GM04504 (cell line): ENCODE results near the gene ZNF772.
A peak's percentile ranks its signal among the peaks of the same experiment; 100 is the strongest.

Source experiments
- DNase-seq: peaks from one replicate; pipeline ENCODE4 v3.0.0-alpha.2; 2012; ENCODE audit warnings: low read depth

The ZNF772 gene

DNA sequence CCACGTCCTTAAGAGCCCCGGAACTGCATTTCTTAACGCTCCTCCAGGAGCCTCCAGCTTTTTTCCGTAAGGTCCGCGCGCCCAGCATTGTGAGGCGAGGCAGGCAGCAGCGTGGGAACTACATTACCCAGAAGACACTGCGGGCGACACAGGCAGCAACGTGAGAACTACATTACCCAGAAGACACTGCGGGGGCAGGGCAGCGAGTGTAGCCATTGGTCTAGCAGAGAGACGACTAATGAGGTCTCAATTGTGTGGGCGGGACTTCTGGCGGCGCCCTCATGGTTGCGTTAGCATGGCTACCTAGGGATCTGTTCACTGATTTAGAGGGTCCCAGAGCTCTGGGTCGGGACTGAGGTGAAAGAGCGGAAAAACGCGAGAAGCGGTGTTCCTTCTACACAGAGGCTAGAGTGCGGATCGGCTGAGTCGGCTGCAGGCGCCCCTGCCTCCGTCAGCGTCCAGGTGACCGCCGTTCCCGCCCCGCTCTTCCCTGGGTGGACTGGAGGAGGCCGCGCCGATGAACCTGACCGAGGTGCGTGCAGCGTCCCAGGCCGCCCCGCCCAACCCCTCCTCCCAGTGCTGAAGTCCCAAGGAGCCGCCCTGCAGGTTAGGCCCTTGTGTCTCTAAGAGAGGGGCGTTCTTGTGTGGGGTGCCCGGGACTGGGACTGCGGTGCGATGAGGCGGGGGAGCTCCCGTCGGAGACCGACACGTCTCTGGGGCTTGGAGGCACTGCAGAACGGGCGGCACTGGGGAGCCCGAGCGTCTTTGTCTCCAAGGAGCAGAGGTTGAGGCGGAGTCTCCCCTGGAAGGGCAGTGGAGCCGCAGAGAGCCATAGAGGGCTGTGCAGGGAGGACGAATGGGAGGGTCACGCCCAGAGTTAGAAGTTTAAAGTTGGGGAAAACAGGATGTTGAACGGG lies 42.0 kb downstream of the ZNF772 start, which contains the start of gene ZNF749:
Gene ZNF749 (plus strand): TSS at position 264 of the 917 bp plus-strand sequence. CDS start 254 bp downstream, at position 518.
- peak; percentile 94 for DNase-seq

DNA sequence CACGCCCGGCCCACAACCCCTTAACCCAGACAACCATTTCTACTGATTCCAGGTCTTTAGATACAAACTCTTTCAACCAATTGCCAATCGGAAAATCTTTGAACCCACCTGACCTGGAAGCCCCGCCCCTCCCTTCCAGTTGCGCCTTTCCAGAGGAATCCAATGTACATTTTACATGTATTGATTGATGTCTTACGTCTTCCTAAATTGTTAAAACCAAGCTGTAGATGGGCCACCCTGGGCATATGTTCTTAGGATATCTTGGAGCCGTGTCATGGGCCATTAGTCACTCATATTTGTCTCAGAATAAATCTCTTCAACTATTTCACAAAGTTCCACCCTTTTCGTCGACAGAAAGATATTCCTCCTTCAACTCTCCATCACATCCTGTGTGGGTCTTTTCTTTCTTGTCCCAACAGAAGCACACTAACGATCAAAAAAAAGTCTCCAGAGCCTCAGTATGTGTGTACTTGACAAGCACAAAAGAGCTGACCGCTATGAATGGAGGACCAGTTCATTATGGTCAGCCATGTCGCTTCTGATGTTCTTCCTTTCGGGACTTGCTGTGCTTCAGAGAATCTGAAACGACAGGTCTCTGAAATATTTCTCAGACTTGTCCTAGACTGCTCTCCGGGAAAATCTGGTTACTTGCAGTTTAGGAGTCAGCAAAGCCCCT lies 42.8 kb downstream of the ZNF772 start:
- no peak for DNase-seq

DNA sequence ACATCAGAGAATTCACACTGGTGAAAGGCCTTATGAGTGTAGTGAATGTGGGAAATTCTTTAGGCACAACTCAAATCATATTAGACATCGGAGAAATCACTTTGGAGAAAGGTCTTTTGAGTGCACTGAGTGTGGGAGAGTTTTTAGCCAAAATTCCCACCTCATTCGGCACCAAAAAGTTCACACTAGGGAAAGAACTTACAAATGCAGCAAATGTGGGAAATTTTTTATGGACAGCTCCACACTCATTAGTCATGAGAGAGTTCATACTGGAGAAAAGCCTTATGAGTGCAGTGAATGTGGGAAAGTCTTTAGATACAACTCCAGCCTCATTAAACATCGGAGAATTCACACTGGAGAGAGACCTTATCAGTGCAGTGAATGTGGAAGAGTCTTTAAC lies 56.3 kb downstream of the ZNF772 start:
- DNase-seq: no peak

DNA sequence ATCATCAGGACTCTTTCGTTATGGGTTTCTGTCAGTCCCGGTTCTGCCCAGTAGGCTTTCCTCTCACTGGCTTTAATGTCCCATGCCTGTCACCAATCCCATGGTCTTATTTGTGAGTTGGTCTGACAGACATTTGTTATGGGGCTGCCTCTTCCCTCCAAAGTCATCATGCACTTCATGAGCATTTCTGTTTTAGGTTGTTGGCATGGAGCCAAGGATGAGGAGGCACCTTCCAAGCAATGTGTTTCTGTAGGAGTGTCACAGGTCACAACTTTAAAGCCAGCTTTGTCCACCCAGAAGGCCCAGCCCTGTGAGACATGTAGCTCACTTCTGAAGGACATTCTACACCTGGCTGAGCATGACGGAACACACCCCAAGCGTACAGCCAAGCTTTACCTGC lies 57.9 kb downstream of the ZNF772 start:
- no peak for DNase-seq
